Activated naive CD8-positive, alpha-beta T cell treated with anti-CD3 and anti-CD28 coated beads, Interleukin-2, amount 10 ng/mL, durations not matched to agents 7 days and 5 days (primary cell): Measurements from ENCODE around the gene PPP1CA. TPM values are rescaled to one million over a fixed set of nuclear protein-coding genes. Genes with fewer than 3 reads are reported as not detected.

ENCODE experiments used
- ATAC-seq: fragments of 150-1000 bp; cut with Tn5 transposase; one replicate; pipeline ENCODE4 v1.10.0; 2021; ENCODE audit warnings: low read depth, moderate library complexity
- POLR2A ChIA-PET: fragments of 350-600 bp; sonication (Branson Sonifier 250); formaldehyde crosslinking; loops from one replicate; lab custom pipeline; 2021; ENCODE audit warnings: antibody characterized with exemption; lab: Charles Lee
- DNase-seq: peaks from one replicate; pipeline ENCODE4 v3.0.0; 2021
- H3K27ac Mint-ChIP-seq: one replicate; pipeline ENCODE4 v1.8.0; 2022; ENCODE audit warnings: mild to moderate bottlenecking, mixed read lengths
- H3K27me3 Mint-ChIP-seq: one replicate; pipeline ENCODE4 v1.8.0; 2022; ENCODE audit warnings: mild to moderate bottlenecking, moderate library complexity, mixed read lengths
- H3K36me3 Mint-ChIP-seq: one replicate; pipeline ENCODE4 v1.8.0; 2021; ENCODE audit warnings: mild to moderate bottlenecking, mixed read lengths
- H3K4me1 Mint-ChIP-seq: one replicate; pipeline ENCODE4 v1.8.0; 2021; ENCODE audit warnings: mixed read lengths
- H3K4me3 Mint-ChIP-seq: one replicate; pipeline ENCODE4 v1.8.0; 2022; ENCODE audit warnings: mild to moderate bottlenecking, moderate library complexity, mixed read lengths
- H3K9me3 Mint-ChIP-seq: one replicate; pipeline ENCODE4 v1.8.0; 2021; ENCODE audit warnings: mixed read lengths
- total RNA-seq, 2 experiments: library from RNA; stranded (reverse); gene quantifications; one replicate each; pipeline ENCODE4 v1.2.3, GENCODE V29; 2021

PPP1CA gene
- total RNA-seq, 2 experiments from 2014 or later = 290 to 311 TPM

DNA sequence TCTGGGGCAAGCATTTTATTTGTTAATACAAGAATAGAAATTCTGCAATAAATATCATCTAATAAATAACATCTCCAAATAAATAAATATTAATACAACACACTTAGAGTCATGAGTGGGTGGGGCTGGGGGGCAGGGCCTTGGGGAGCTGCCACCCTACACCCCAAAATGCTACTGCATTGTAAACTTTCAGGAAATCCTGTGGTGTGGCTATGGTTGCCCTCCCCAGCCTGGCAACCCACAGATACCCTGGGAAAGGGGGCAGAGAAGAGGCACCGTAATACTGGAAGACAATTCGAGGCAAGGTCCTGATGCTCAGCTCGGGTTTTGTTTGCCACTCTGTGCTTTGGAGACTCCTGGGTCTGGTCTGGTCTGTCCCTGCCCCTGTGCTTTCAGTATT, 37.5 kb downstream of the PPP1CA start:
- H3K27me3 Mint-ChIP-seq = peaks cover 31% of the 10 kb centered on the region
- peaks cover 30% of the 10 kb centered on the region for H3K4me1 Mint-ChIP-seq
- DNase-seq = no peak
- H3K27ac Mint-ChIP-seq = no peak overlapping the region
- no peak overlapping the region for H3K4me3 Mint-ChIP-seq
- H3K36me3 Mint-ChIP-seq = no peaks in the 10 kb centered on the region
- ATAC-seq = no peak
- H3K9me3 Mint-ChIP-seq = no peaks in the 10 kb centered on the region
- POLR2A ChIA-PET = interaction anchor here (0.6 to 3.1 kb wide), 3 partner anchors 9 to 14 kb away, joined by 3 to 14 read pairs (median 6); partner anchors contain the start of gene POLD4

- POLR2A ChIA-PET = interaction anchor here (3.9 kb wide), 1 partner anchor 24 kb away, joined by 28 read pairs; no protein-coding TSS in a partner anchor
- Mint-ChIP-seq H3K4me1 (peaks cover 15% of the 10 kb centered on the region), H3K9me3 (no peaks in the 10 kb centered on the region), H3K36me3 (peaks cover under 1% of the 10 kb centered on the region), H3K27ac (no peak overlapping the region), H3K27me3 (peaks cover 16% of the 10 kb centered on the region), H3K4me3 (no peak overlapping the region)
- DNase-seq (no peak), ATAC-seq (no peak)
These were observed 43.6 kb downstream of the PPP1CA start for GRCh38 chr11:67357831-67358670.

- Mint-ChIP-seq H3K27ac (peak overlapping the region; percentile 90), H3K27me3 (peaks cover 9% of the 10 kb centered on the region), H3K4me1 (peaks cover 15% of the 10 kb centered on the region), H3K36me3 (peaks cover 2% of the 10 kb centered on the region), H3K9me3 (no peaks in the 10 kb centered on the region), H3K4me3 (peak overlapping the region; percentile 68)
- peak; percentile 70 for DNase-seq
- POLR2A ChIA-PET = interaction anchor here (0.8 to 3.9 kb wide), 5 partner anchors 17 to 45 kb away, joined by 4 to 28 read pairs (median 4); partner anchors contain the start of genes CLCF1, PPP1CA and RAD9A
- ATAC-seq = no peak
These were observed 44.6 kb downstream of the PPP1CA start for GRCh38 chr11:67356864-67357561.

GRCh38 chr11:67356387-67356863, 45.2 kb downstream of the PPP1CA start:
- Mint-ChIP-seq H3K4me3 (peak overlapping the region; percentile 68), H3K36me3 (peaks cover 4% of the 10 kb centered on the region), H3K4me1 (peaks cover 19% of the 10 kb centered on the region), H3K27ac (peak overlapping the region; percentile 90), H3K27me3 (peaks cover 8% of the 10 kb centered on the region), H3K9me3 (no peaks in the 10 kb centered on the region)
- DNase-seq (no peak), ATAC-seq (no peak)
- POLR2A ChIA-PET = interaction anchor here (0.8 to 3.9 kb wide), 5 partner anchors 17 to 45 kb away, joined by 4 to 28 read pairs (median 4); partner anchors contain the start of genes CLCF1, PPP1CA and RAD9A

- H3K27me3 Mint-ChIP-seq = peaks cover 4% of the 10 kb centered on the region
- POLR2A ChIA-PET = interaction anchor here (1.2 to 3.9 kb wide), 4 partner anchors 18 to 46 kb away, joined by 4 to 28 read pairs (median 4); partner anchors contain the start of genes CLCF1 and PPP1CA
- ATAC-seq (no peak), DNase-seq (no peak)
- peaks cover 4% of the 10 kb centered on the region for H3K36me3 Mint-ChIP-seq
- peak overlapping the region; percentile 45 for H3K27ac Mint-ChIP-seq
- H3K9me3 Mint-ChIP-seq = no peaks in the 10 kb centered on the region
- peaks cover 24% of the 10 kb centered on the region for H3K4me1 Mint-ChIP-seq
- H3K4me3 Mint-ChIP-seq = no peak overlapping the region
These were observed 45.8 kb downstream of the PPP1CA start for GRCh38 chr11:67355794-67356386.

DNA sequence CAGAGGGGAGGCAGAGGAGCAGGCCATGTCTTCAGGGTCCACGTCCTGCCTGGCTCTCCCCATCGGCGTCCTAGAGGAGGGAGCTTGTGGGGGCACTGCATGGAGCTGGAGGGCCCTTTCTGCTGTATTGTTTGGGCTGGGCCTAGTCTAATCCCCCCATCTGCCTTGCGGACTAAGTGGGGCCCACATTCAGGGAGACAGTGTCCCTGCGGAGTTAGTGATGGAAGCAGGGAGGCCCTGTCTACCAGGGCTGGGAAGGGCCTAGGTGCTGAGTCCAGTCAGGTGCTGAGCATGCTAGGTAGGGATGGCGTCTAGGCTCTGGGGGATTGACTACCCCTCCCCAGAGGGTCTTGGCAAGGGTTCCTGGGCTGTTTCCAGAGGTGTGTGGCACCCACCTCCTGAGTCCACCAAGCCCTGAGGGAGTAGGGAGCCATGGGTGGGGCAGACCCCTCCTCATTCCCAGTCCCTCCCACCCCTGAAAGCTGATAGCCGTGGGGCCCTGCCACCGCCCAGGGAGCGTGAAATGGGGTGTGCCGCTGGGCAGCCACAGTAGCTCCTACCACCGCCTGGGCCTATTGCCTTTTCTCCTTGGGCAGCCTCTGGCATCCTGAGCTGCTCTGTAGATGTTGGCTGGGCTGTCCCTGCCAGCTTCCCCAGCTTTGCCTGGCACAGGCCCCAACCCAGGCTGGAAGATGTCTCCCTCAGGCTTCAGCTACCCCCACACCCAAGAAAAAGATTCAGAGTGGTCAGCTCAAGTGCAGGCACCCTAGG, 46.5 kb downstream of the PPP1CA start:
- no peak for ATAC-seq
- Mint-ChIP-seq H3K4me3 (no peak overlapping the region), H3K27me3 (peaks cover 2% of the 10 kb centered on the region)

GRCh38 chr11:67354075-67355022, 47.3 kb downstream of the PPP1CA start:
- H3K9me3 Mint-ChIP-seq = no peaks in the 10 kb centered on the region
- ATAC-seq (no peak), DNase-seq (no peak)
- peak overlapping the region; percentile 98 for H3K4me3 Mint-ChIP-seq
- H3K36me3 Mint-ChIP-seq = peaks cover 4% of the 10 kb centered on the region
- H3K27me3 Mint-ChIP-seq = no peaks in the 10 kb centered on the region
- POLR2A ChIA-PET = interaction anchor here (0.5 to 4.8 kb wide), 24 partner anchors 8 to 199 kb away, joined by 3 to 42 read pairs (median 9); partner anchors contain the start of genes ANKRD13D, CLCF1, PITPNM1 and PPP1CA
- H3K4me1 Mint-ChIP-seq = peaks cover 25% of the 10 kb centered on the region
- peak overlapping the region; percentile 100 for H3K27ac Mint-ChIP-seq

More for the DNA sequence above, 46.5 kb downstream of the PPP1CA start:
- DNase-seq = no peak
- Mint-ChIP-seq H3K36me3 (peaks cover 4% of the 10 kb centered on the region), H3K9me3 (no peaks in the 10 kb centered on the region), H3K4me1 (peaks cover 25% of the 10 kb centered on the region), H3K27ac (peak overlapping the region; percentile 100)
- POLR2A ChIA-PET = interaction anchor here (0.5 to 4.8 kb wide), 8 partner anchors 17 to 150 kb away, joined by 5 to 42 read pairs (median 28); partner anchors contain the start of genes CLCF1, PITPNM1, PPP1CA and PTPRCAP

DNA sequence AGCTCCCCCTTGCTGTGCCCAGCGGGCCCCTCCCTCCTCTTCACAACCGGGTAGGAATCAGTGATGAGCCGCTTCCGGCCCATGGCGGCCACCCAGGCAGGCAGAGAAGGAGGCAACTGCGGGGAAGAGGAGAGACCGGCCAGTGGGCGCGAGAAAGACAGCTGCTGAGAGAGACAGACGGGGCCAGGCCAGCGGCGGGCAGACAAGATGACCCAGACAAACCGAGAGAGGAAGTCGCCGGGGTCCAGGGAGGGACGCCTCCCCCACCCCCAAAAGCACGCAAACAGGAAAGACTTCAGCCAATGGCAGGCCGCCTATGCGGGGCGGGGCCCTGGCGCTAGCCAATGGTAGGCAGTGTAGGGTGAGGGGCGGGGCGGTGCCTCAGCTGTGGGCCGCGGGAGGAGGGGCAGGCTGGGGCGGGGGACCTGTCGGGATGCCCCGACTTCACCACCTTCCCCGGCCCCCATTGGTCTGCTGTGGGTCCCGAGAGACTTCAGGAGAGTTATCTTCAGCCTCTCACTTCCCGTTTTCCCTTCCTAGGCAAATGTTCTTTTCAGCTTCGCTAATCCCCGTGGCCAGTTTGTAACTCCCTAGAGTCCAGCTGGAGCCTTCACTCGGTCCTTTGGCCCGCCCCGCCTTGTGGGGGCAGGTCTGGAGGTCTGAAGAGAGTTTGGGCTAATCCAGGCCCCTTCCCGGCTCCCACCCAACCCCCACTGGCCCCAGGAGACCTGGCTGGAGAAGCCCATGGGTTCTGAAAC, 48.2 kb downstream of the PPP1CA start, which contains the start of gene POLD4:
TSS of gene POLD4 (minus strand) at position 230 of the 758 bp plus-strand sequence. CDS start at position 83, 147 bp downstream.
- Mint-ChIP-seq H3K4me3 (peak within 1 kb of the TSS; percentile 98), H3K36me3 (peaks cover 4% of the 10 kb centered on the region), H3K9me3 (no peaks in the 10 kb centered on the region), H3K4me1 (peaks cover 29% of the 10 kb centered on the region), H3K27ac (peak within 1 kb of the TSS; percentile 100), H3K27me3 (no peaks in the 10 kb centered on the region)
- POLR2A ChIA-PET = interaction anchor here (0.5 to 4.8 kb wide), 36 partner anchors 9 to 224 kb away, joined by 3 to 42 read pairs (median 6); partner anchors contain the start of genes AIP, ANKRD13D, CLCF1 and PITPNM1
- DNase-seq = peak; percentile 95
- peak; percentile 87 for ATAC-seq

DNA sequence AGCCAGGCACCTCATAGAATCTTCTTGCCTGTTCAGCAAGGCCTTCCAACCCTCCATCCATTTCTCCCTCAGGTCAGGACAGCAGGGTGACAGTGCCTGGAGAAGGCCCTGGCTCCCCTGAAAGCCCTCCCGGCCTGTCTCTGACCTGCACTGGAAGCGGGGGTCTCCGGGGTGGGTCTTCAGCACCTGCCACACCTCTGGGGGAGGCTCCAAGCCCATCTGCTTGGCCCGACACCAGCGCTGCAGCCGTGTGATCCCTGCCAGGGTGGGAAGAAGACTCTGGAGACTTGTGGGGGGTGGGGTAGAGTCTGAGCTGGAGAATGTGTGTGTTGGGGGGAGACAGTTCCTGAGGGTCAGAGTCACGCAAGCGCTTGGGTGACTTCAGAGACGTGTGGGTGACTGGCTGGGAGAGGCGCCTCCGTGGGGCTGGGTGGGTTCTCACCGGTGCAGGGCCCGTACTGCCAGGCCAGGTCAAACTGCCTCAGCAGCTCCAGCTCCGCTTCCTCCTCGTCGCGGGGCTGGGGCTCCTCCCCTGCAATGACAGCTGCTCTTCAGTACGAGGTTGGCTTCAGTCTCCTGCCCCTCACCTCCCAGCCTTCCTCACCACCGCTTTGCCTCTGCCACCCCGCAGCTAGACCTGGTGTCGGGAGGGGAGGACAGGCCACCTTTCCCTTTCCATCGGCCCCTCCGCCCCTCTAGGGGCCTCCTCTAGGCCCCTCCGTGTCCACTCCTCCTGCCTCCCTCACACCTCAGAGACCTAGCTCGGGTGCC, 48.9 kb downstream of the PPP1CA start:
- no peak for DNase-seq
- peaks cover 4% of the 10 kb centered on the region for H3K36me3 Mint-ChIP-seq
- POLR2A ChIA-PET = interaction anchor here (0.6 to 4.8 kb wide), 36 partner anchors 8 to 223 kb away, joined by 3 to 42 read pairs (median 6); partner anchors contain the start of genes AIP, ANKRD13D, CLCF1 and GRK2
- H3K4me3 Mint-ChIP-seq = peak overlapping the region; percentile 98
- no peaks in the 10 kb centered on the region for H3K27me3 Mint-ChIP-seq
- ATAC-seq = peak; percentile 60
- H3K9me3 Mint-ChIP-seq = no peaks in the 10 kb centered on the region
- peaks cover 29% of the 10 kb centered on the region for H3K4me1 Mint-ChIP-seq
- peak overlapping the region; percentile 100 for H3K27ac Mint-ChIP-seq
